DMS114 treated with DMSO at 0.1 percent for 48 hours (cell line): Measurements from ENCODE around the gene ARHGAP19.

Experiments used
- DNase-seq: peaks from one replicate; lab custom pipeline; 2025; ENCODE audit not compliant: unreplicated experiment; lab: John Stamatoyannopoulos, UW

The ARHGAP19 gene

DNA sequence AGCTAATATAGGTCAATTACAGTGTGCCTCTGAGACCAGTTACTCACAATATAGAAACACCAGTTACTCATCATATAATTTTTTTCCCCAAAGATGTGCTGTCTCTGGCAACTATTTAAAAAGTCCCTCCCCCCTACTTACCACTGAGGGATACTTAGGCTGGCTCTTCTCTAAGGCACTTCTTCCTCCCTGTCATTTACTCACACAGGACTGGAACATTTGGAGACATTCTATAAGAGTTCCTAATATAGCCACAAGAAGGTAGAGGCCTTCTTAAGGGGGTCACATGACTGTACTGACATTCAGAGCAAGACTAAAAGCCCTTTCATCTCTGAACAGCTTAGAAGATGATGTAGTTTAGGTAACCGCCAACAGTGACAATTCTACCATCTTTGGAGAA is 62.3 kb downstream of the ARHGAP19 start:
- no peak for DNase-seq

GRCh38 chr10:97229322-97230015 is 63.0 kb downstream of the ARHGAP19 start:
- DNase-seq = no peak

DNA sequence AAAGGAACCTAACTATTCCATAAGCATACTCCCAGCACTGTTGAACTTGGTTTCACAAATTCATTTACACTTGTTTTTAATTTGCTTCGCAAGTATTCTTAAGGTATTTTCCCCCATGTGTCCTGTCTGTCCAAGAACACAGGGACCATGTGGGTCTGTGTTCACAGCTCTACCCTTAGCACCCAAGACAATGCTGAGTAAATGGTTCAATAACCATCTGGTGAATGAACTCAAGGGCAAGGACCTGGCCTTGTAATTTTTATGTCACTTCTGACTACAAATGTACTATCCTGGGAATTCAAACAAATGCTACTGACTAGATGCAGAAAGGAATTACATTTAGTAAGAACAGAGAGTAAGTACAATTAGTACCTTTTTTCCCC is 63.7 kb downstream of the ARHGAP19 start:
- no peak for DNase-seq

GRCh38 chr10:97228130-97228774 is 64.2 kb downstream of the ARHGAP19 start:
- DNase-seq = no peak

GRCh38 chr10:97226398-97226797 is 66.0 kb downstream of the ARHGAP19 start:
- no peak for DNase-seq

DNA sequence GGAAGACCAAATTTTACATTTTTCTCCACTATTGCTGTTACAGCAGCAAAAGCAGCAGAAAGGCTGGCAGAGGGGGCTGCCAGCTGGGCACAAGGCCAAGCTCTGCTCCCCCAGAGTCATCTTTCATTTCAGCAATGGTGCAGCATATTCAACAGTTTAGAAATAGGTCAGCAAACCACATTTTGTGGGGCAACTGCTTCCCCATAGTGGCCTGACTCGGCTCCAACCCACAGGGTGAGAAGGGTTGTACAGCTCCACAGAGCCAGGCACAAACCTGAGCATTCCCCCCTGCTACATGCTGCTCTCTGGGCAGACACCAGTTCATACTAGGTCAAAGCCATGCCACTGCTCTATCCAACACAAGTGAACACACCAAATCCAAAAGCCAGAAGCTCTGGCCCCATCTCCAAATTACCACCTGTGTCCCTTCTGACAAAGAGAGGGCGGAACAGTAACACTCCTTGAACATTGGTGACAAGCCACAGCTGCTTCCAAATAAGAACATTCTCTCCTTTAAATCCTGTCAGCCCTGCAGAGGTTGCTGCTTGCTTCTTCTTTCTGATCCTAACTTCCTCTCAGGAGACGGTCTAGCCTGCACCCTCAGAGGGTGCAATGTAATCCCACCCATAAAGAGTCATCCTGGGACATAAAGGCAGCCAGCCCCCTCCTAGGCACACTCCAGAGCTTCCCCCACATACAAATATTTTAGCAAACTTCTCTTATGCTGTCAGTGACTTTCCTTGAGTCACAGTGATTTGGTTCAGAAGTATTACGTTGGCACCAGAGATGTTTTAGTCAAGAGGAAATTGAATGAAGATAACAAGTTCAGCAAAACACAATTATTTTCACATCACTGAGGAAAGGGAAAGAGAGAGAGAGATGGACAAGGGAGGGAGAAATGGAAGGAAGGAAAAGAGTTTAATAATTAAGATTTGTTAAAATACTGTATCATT is 67.7 kb downstream of the ARHGAP19 start:
- no peak for DNase-seq

GRCh38 chr10:97222326-97222961 is 70.0 kb downstream of the ARHGAP19 start:
- no peak for DNase-seq

DNA sequence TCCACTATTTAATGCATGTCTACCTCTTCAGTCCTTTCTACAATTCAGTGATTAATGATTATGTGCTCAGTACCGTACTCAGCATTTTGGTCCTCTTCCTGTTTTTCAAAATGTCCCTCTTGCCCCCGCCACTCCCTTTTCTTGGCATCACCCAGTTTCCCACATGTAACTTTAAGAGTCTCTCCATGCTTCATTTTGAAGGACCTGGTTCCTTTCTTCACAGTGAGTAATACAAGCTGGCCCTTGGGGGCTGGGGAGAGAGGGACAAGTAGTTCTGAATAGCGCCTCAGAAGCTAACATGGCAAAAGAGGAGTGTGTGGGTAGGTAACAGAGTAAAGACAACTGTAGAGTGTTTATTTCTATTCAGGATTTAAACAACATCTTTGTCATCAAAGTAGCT is 72.1 kb downstream of the ARHGAP19 start:
- DNase-seq = no peak

DNA sequence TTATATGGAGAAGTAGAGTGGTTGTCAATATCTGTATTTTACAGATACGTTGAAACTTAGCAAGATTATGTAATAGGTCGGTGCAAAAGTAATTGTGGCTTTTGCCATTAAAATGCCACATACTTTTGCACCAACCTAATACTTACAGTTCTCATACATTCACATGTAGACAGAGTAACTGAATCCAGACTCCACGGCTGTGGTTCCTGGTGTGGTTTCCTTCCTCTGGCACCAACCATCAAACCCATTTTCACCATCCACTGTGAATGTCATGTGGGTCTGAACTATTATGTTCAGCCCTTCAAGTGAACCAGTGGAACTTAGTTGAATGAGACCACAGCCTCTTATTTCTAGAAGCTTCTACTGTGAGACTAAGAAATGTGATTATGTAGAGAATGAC is 75.1 kb downstream of the ARHGAP19 start:
- no peak for DNase-seq

- no peak for DNase-seq
Measured at GRCh38 chr10:97215619-97216260, 76.7 kb downstream of the ARHGAP19 start.

- DNase-seq = no peak
Measured at GRCh38 chr10:97213431-97213830, 79.0 kb downstream of the ARHGAP19 start.

- DNase-seq = no peak
Measured at GRCh38 chr10:97211229-97211628, 81.2 kb downstream of the ARHGAP19 start.

- peak; percentile 64 for DNase-seq
Measured at GRCh38 chr10:97210543-97210960, 81.9 kb downstream of the ARHGAP19 start.

DNA sequence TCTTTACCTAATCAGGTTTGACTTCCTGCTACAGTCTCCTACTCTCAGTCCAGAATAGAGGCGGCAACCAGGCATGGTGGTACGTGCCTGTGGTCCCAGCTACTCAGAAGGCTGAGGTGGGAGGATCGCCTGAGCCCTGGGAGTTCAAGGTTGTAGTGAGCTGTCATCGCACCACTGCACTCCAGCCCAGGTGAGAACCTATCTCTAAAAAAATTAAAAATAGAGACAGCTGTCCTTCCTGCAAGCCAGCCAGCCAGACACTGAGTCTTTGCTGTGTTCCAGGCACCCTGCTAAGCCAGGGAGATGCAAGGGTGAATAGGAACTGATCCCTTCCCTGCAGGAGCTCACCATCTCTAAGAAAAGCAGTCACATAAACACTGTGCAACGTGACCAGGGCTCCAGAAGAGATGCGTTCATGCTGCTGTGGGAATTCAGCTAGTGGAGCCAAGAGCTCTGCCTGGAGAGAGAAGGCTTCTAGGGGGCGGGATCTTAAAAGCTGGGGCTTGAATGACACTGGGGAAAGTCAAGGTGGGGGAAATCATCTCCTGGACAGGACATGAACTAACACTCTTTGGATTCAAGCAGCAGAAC is 84.6 kb downstream of the ARHGAP19 start:
- DNase-seq = no peak

- no peak for DNase-seq
Measured at GRCh38 chr10:97207131-97207530, 85.3 kb downstream of the ARHGAP19 start.

DNA sequence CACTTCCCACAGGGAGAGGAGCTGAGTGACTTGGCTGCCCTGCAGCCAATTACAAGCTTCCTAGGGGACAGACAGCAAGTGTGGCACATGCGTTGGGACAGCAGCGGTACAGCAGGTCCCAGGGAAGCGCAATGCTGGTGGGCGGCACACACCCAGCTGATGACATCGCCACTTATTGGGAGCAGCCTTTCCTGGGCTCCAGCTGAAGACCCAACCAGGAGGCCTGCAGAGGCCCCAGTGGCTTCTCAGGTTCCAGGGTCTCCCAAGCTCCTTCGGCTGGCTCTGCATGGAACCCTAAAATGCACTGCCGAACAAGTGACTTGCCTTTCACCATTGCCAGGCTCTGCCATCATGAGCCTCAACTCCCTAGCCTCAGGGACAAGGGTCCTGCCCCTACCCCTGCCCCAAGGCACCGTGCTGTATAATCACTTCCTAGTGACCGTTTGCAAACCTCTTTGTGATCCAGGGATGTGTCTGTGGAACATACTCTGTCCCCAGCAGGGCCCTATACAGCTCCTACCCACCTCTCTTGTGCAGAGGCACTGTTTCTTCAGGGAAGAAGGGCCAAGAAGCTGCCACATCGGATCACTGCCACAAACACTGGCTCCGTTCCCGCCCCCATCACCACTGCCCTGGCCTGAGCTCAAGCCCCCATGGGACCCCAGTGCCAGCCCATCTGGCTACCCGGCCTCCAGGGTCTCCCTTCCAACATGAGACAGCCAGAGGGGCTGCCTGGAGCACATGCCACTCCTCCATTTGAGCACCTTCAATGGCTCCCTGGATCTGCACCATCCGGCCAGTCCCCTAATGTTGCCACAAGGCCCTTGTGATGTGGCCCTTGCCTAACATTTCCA is 87.4 kb downstream of the ARHGAP19 start:
- no peak for DNase-seq

DNA sequence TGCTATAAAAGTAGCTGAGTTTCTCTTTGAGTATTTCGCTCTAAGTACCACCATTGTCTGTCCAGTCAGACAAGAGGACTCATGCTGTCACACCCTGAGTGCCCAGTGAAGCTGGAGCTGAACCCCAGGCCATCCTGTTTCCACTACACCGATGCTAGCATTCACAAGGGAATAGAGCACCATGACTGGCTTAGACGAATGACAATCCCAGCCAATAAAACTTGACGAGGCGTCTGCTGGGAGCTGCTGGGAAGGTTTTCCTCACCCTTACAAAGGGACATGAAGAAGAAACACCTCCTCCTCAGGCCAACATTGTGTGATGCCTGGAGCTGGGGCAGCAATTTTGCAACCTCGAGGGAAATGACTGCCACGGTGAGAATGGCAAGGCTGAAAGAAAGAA is 89.2 kb downstream of the ARHGAP19 start:
- DNase-seq = no peak

- no peak for DNase-seq
Measured at GRCh38 chr10:97200616-97201015, 91.8 kb downstream of the ARHGAP19 start.

- DNase-seq = no peak
Measured at GRCh38 chr10:97199152-97199551, 93.3 kb downstream of the ARHGAP19 start.
